NCI-H524 treated with DMSO at 0.1 percent for 48 hours (cell line): ENCODE data around the gene CAPN14.
"Not testable (repeated sequence)": the region's sequence is repeated elsewhere in the genome, so short reads cannot be mapped to it uniquely, and the experiment has no call there.

ENCODE experiments used
- DNase-seq: peaks from one replicate; lab custom pipeline; 2025; lab: John Stamatoyannopoulos, UW

The CAPN14 gene

GRCh38 chr2:31196622-31197021 lies 20.7 kb downstream of the CAPN14 start:
- no peak for DNase-seq

GRCh38 chr2:31193806-31194205 lies 23.5 kb downstream of the CAPN14 start:
- no peak for DNase-seq

- no peak for DNase-seq
Measured at GRCh38 chr2:31192851-31193392, 24.4 kb downstream of the CAPN14 start.

GRCh38 chr2:31192396-31192795 lies 24.9 kb downstream of the CAPN14 start:
- no peak for DNase-seq

GRCh38 chr2:31191931-31192330 lies 25.4 kb downstream of the CAPN14 start:
- no peak for DNase-seq

GRCh38 chr2:31190188-31190587 lies 27.1 kb downstream of the CAPN14 start:
- no peak for DNase-seq

- no peak for DNase-seq
Measured at GRCh38 chr2:31189141-31189540, 28.2 kb downstream of the CAPN14 start.

- DNase-seq, result no peak
Measured at GRCh38 chr2:31188131-31188530, 29.2 kb downstream of the CAPN14 start.

GRCh38 chr2:31187166-31187565 lies 30.1 kb downstream of the CAPN14 start:
- no peak for DNase-seq

GRCh38 chr2:31183973-31184372 lies 33.3 kb downstream of the CAPN14 start:
- DNase-seq, result not testable (repeated sequence)

GRCh38 chr2:31176742-31177141 lies 40.6 kb downstream of the CAPN14 start:
- DNase-seq, result peak; percentile 20

- no peak for DNase-seq
Measured at GRCh38 chr2:31171142-31171541, 46.2 kb downstream of the CAPN14 start.

GRCh38 chr2:31170071-31170698 lies 47.1 kb downstream of the CAPN14 start:
- DNase-seq, result peak; percentile 10

- no peak for DNase-seq
Measured at GRCh38 chr2:31168291-31168690, 49.0 kb downstream of the CAPN14 start.

GRCh38 chr2:31166925-31167324 lies 50.4 kb downstream of the CAPN14 start:
- DNase-seq, result no peak

GRCh38 chr2:31163011-31163539 lies 54.2 kb downstream of the CAPN14 start:
- peak; percentile 91 for DNase-seq

- DNase-seq, result no peak
Measured at GRCh38 chr2:31161637-31162036, 55.7 kb downstream of the CAPN14 start.

GRCh38 chr2:31151501-31151900 lies 65.8 kb downstream of the CAPN14 start:
- DNase-seq, result no peak

GRCh38 chr2:31150120-31150670 lies 67.1 kb downstream of the CAPN14 start:
- DNase-seq, result no peak

- DNase-seq, result no peak
Measured at GRCh38 chr2:31148514-31148913, 68.8 kb downstream of the CAPN14 start.

GRCh38 chr2:31147645-31148044 lies 69.7 kb downstream of the CAPN14 start:
- no peak for DNase-seq

- DNase-seq, result no peak
Measured at GRCh38 chr2:31142110-31142509, 75.2 kb downstream of the CAPN14 start.

GRCh38 chr2:31141443-31142085 lies 75.8 kb downstream of the CAPN14 start:
- DNase-seq, result no peak
